B cell (primary cell): ENCODE measurements around the gene OXER1. TPM values are rescaled to one million over a fixed set of nuclear protein-coding genes. Genes with fewer than 3 reads are reported as not detected.

Experiments used
- ATAC-seq: fragments of 200-7000 bp; cut with Tn5 transposase; one replicate; pipeline ENCODE4 v1.10.0; 2021; ENCODE audit warnings: low read depth, mild to moderate bottlenecking, moderate number of reproducible peaks, moderate library complexity
- CTCF ChIA-PET: fragments of 350-600 bp; sonication (Branson Sonifier 250); formaldehyde crosslinking; loops from one replicate; lab custom pipeline; 2021; ENCODE audit warnings: antibody characterized with exemption, inconsistent platforms; lab: Charles Lee
- POLR2A ChIA-PET: fragments of 350-600 bp; sonication (Branson Sonifier 250); formaldehyde crosslinking; loops from one replicate; lab custom pipeline; 2021; ENCODE audit warnings: antibody characterized with exemption; lab: Charles Lee
- DNase-seq: peaks from one replicate; pipeline ENCODE4 v3.0.0; 2013
- H2AFZ ChIP-seq: 2 replicates; pipeline ENCODE4 v1.6.1; 2012; ENCODE audit warnings: mild to moderate bottlenecking, low read depth, low read length; ENCODE audit not compliant: insufficient read depth, poor library complexity, severe bottlenecking
- H3K27ac ChIP-seq, 2 donors: 1 replicate in 1 of 2; 2 replicates in 1 of 2; pipeline ENCODE4 v1.5.1; 2012 to 2013; ENCODE audit warnings: low read length in 2 of 2, mild to moderate bottlenecking in 2 of 2, moderate library complexity in 1 of 2
- H3K27me3 ChIP-seq, 4 experiments: fragments of 200-600 bp in 1 of 4; sonication (generic) in 1 of 4; replicated peaks in 1 of 4; 1 replicate in 2 of 4; 2 replicates in 2 of 4; pipeline versions ENCODE4 v1.6.1 to v1.7.0; 2013 to 2016; ENCODE audit warnings: low read length in 3 of 4, mild to moderate bottlenecking in 2 of 4, mixed read lengths in 1 of 4, moderate library complexity in 1 of 4; ENCODE audit not compliant: insufficient read depth in 4 of 4, control insufficient read depth in 3 of 4; ENCODE audit errors: control extremely low read depth in 1 of 4
- H3K36me3 ChIP-seq, 2 experiments: replicated peaks in 1 of 2; 1 replicate in 1 of 2; 2 replicates in 1 of 2; pipeline versions ENCODE4 v1.6.1 to v1.7.1; 2013; ENCODE audit warnings: low read length in 1 of 2; ENCODE audit not compliant: insufficient read depth in 2 of 2, control insufficient read depth in 1 of 2; ENCODE audit errors: control extremely low read depth in 1 of 2, extremely low read depth in 1 of 2
- H3K4me1 ChIP-seq, 2 donors: fragments of 200-600 bp in 1 of 2; sonication (generic) in 1 of 2; 1 replicate in 1 of 2; 2 replicates in 1 of 2; pipeline versions ENCODE4 v1.5.1 to v1.6.1; 2013 to 2017; ENCODE audit warnings: low read length in 2 of 2; ENCODE audit not compliant: control insufficient read depth in 2 of 2, insufficient read depth in 2 of 2
- H3K4me2 ChIP-seq: replicated peaks from 2 replicates; pipeline ENCODE3; 2012; ENCODE audit warnings: mild to moderate bottlenecking, low read depth, low read length; ENCODE audit not compliant: poor library complexity, severe bottlenecking
- H3K4me3 ChIP-seq, 5 experiments: fragments of 200-600 bp in 1 of 5; sonication (generic) in 1 of 5; 1 replicate in 3 of 5; 2 replicates in 2 of 5; pipeline versions ENCODE4 v1.5.1 to v1.7.0; 2011 to 2016; ENCODE audit warnings: low read length in 4 of 5, mild to moderate bottlenecking in 4 of 5, low read depth in 2 of 5, control low read depth in 1 of 5, moderate library complexity in 1 of 5; ENCODE audit not compliant: insufficient read depth in 1 of 5; ENCODE audit errors: control extremely low read depth in 1 of 5, extremely low read depth in 1 of 5
- H3K79me2 ChIP-seq: fragments of 200-600 bp; sonication (generic); one replicate; pipeline ENCODE4 v1.6.0; 2016; ENCODE audit warnings: low read length; ENCODE audit not compliant: control insufficient read depth, insufficient read depth
- H3K9ac ChIP-seq: fragments of 200-600 bp; sonication (generic); 2 replicates; pipeline ENCODE4 v1.6.1; 2017; ENCODE audit warnings: mild to moderate bottlenecking, low read length, moderate library complexity
- H3K9me3 ChIP-seq, 3 donors: one replicate each; pipeline versions ENCODE4 v1.6.1 to v1.7.1; 2013; ENCODE audit warnings: low read length in 2 of 3; ENCODE audit not compliant: control insufficient read depth in 2 of 3, insufficient read depth in 1 of 3; ENCODE audit errors: control extremely low read depth in 1 of 3
- H4K20me1 ChIP-seq: 2 replicates; pipeline ENCODE4 v1.6.0; 2012; ENCODE audit warnings: mild to moderate bottlenecking, low read length; ENCODE audit not compliant: insufficient read depth, control insufficient read depth, poor library complexity, severe bottlenecking
- H3K27ac Mint-ChIP-seq: one replicate; pipeline ENCODE4 v1.8.0; 2021; ENCODE audit warnings: mixed read lengths
- H3K27me3 Mint-ChIP-seq: one replicate; pipeline ENCODE4 v1.8.0; 2021; ENCODE audit warnings: mixed read lengths
- H3K4me1 Mint-ChIP-seq: one replicate; pipeline ENCODE4 v1.8.0; 2021; ENCODE audit warnings: mixed read lengths
- H3K4me3 Mint-ChIP-seq: one replicate; pipeline ENCODE4 v1.8.0; 2021; ENCODE audit warnings: mixed read lengths
- H3K9me3 Mint-ChIP-seq: one replicate; pipeline ENCODE4 v1.8.0; 2022; ENCODE audit warnings: mixed read lengths; ENCODE audit not compliant: insufficient read depth
- CTCF ChIP-seq: fragments of 200-600 bp; IDR thresholded peaks from one replicate; pipeline ENCODE4 v1.8.0; 2022; ENCODE audit warnings: antibody characterized with exemption, mild to moderate bottlenecking
- EZH2 ChIP-seq: IDR thresholded peaks from 2 replicates; pipeline ENCODE4 v1.6.1; 2012; ENCODE audit warnings: borderline replicate concordance, low read depth, mild to moderate bottlenecking, moderate library complexity, low read length; ENCODE audit not compliant: insufficient read depth, poor library complexity, severe bottlenecking
- WGBS: methylation state at CpG from one replicate; pipeline ENCODE4 v1.1.5; 2013; ENCODE audit warnings: missing lambda C conversion rate; ENCODE audit not compliant: insufficient coverage; 5-methylcytosine and 5-hydroxymethylcytosine counted together
- intact Hi-C: fragments of 100-400 bp; cut with micrococcal nuclease; formaldehyde crosslinking; loops from one replicate; pipeline ENCODE4 v1.10.0; 2022
- polyA plus RNA-seq: library from polyadenylated mRNA; depleted of rRNA; stranded (reverse); fragments of >200 nt; gene quantifications from 2 replicates; pipeline ENCODE4 v1.2.3, GENCODE V29; 2012
- total RNA-seq, 2 donors: library from RNA; stranded (reverse); fragments of 120-200 nt in 1 of 2; gene quantifications; 1 replicate in 1 of 2; 2 replicates in 1 of 2; pipeline versions ENCODE4 v1.2.3 to v1.2.4, GENCODE V29; 2013 to 2022

Gene OXER1
- total and polyA plus RNA-seq, 2 donors (not counting 1 experiment from before 2014, with no cell fraction given) = 3.2 to 3.3 TPM

DNA sequence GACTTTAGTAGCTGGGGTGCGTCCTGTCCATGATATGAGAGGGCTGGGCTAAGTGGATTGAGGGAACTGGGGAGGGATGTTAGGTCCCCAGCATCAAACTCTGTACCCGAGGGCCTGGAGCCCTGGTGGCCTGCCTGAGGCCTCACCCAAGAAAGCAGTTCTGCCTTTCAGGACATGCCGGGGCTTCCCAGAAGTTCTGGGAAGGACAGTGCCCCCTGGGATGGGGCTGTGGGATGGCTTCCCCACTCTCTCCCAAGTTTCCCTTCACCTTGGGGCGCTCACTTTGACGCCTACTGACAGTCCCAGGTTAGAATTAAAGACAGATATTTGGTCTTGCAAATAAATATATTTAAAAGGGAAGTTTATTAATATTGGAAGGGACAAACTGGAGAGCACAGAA, 1.8 kb downstream of the OXER1 start:
- intact Hi-C loops = no loop called here
- H3K9me3 ChIP-seq = no peaks in the 10 kb centered on the region
- no peaks in the 10 kb centered on the region for H3K27me3 Mint-ChIP-seq
- H4K20me1 ChIP-seq = no peaks in the 10 kb centered on the region
- DNase-seq (no peak), ATAC-seq (no peak)
- no peaks in the 10 kb centered on the region for H3K36me3 ChIP-seq
- no peak overlapping the region for H3K4me3 ChIP-seq
- H3K79me2 ChIP-seq = no peaks in the 10 kb centered on the region
- no peaks in the 10 kb centered on the region for H3K9me3 Mint-ChIP-seq
- H3K9ac ChIP-seq = no peak overlapping the region
- no peak overlapping the region for H3K27ac ChIP-seq
- no peaks in the 10 kb centered on the region for H3K27me3 ChIP-seq
- POLR2A ChIA-PET = no interaction called here
- H3K4me1 ChIP-seq = no peaks in the 10 kb centered on the region
- H3K4me1 Mint-ChIP-seq = no peaks in the 10 kb centered on the region
- H3K27ac Mint-ChIP-seq = no peak overlapping the region
- CTCF ChIA-PET = no interaction called here
- 100% methylated on average over 1 of the region's 5 CpGs for WGBS
- no peak overlapping the region for H2AFZ ChIP-seq
- H3K4me2 ChIP-seq = no peak overlapping the region
- TF ChIP-seq CTCF (no peak), EZH2 (no peak)
- H3K4me3 Mint-ChIP-seq = no peak overlapping the region

GRCh38 chr2:42761554-42761953, 2.4 kb downstream of the OXER1 start:
- H3K9ac ChIP-seq = no peak overlapping the region

More at GRCh38 chr2:42761554-42761953, 2.4 kb downstream of the OXER1 start:
- Histone ChIP-seq H3K4me2 (no peak overlapping the region), H3K27ac (no peak overlapping the region), H3K36me3 (no peaks in the 10 kb centered on the region), H3K27me3 (no peaks in the 10 kb centered on the region), H3K4me1 (no peaks in the 10 kb centered on the region), H2AFZ (no peak overlapping the region), H4K20me1 (no peaks in the 10 kb centered on the region), H3K79me2 (no peaks in the 10 kb centered on the region), H3K4me3 (no peak overlapping the region), H3K9me3 (no peaks in the 10 kb centered on the region)
- intact Hi-C loops = no loop called here
- H3K4me3 Mint-ChIP-seq = no peak overlapping the region
- H3K27me3 Mint-ChIP-seq = no peaks in the 10 kb centered on the region
- no peak overlapping the region for H3K27ac Mint-ChIP-seq
- no peak for TF ChIP-seq EZH2
- ChIA-PET CTCF (no interaction called here), POLR2A (no interaction called here)
- no peak for ATAC-seq
- WGBS = 96% methylated on average over 9 of the region's 9 CpGs
- no peak for DNase-seq
- no peaks in the 10 kb centered on the region for H3K4me1 Mint-ChIP-seq
- H3K9me3 Mint-ChIP-seq = no peaks in the 10 kb centered on the region
